H9 (cell line): ENCODE results near the gene SCN8A. TPM values are rescaled to one million over a fixed set of nuclear protein-coding genes. Genes with fewer than 3 reads are reported as not detected.

Experiments
- DNase-seq: peaks from one replicate; pipeline ENCODE4 v3.0.0-alpha.2; 2017
- H2AFZ ChIP-seq: one replicate; pipeline ENCODE4 v1.6.1; 2013; ENCODE audit warnings: mild to moderate bottlenecking, low read length, control low read depth, moderate library complexity
- H2AK5ac ChIP-seq: 2 replicates; pipeline ENCODE4 v1.6.1; 2013; ENCODE audit warnings: low read length, control low read depth, mixed read lengths; ENCODE audit not compliant: insufficient read length
- H2BK120ac ChIP-seq: one replicate; pipeline ENCODE4 v1.6.1; 2013; ENCODE audit warnings: low read depth, mild to moderate bottlenecking, low read length, control low read depth, inconsistent platforms; ENCODE audit not compliant: poor library complexity, severe bottlenecking
- H2BK12ac ChIP-seq: 2 replicates; pipeline ENCODE4 v1.6.1; 2013; ENCODE audit warnings: low read length, control low read depth, mixed read lengths, low read depth; ENCODE audit not compliant: insufficient read length
- H2BK15ac ChIP-seq: 2 replicates; pipeline ENCODE4 v1.6.1; 2013; ENCODE audit warnings: low read depth, low read length, control low read depth
- H2BK20ac ChIP-seq: one replicate; pipeline ENCODE4 v1.6.1; 2013; ENCODE audit warnings: low read depth, mild to moderate bottlenecking, low read length, control low read depth, inconsistent platforms; ENCODE audit not compliant: poor library complexity, severe bottlenecking
- H2BK5ac ChIP-seq: 2 replicates; pipeline ENCODE4 v1.6.1; 2013; ENCODE audit warnings: low read length, control low read depth, mixed read lengths; ENCODE audit not compliant: insufficient read length
- H3K14ac ChIP-seq: 2 replicates; pipeline ENCODE4 v1.6.1; 2013; ENCODE audit warnings: low read length, control low read depth; ENCODE audit not compliant: insufficient read depth
- H3K18ac ChIP-seq: 2 replicates; pipeline ENCODE4 v1.6.1; 2013; ENCODE audit warnings: low read depth, mild to moderate bottlenecking, mixed read lengths, low read length, control low read depth; ENCODE audit not compliant: insufficient read length
- H3K23ac ChIP-seq: 2 replicates; pipeline ENCODE4 v1.6.1; 2013; ENCODE audit warnings: low read length, control low read depth, mixed read lengths, low read depth; ENCODE audit not compliant: insufficient read length
- H3K23me2 ChIP-seq: 2 replicates; pipeline ENCODE4 v1.6.1; 2013; ENCODE audit warnings: low read depth, mild to moderate bottlenecking, mixed read lengths, low read length, control low read depth; ENCODE audit not compliant: insufficient read length, poor library complexity, severe bottlenecking
- H3K27ac ChIP-seq: 2 replicates; pipeline ENCODE4 v1.5.1; 2013; ENCODE audit warnings: low read length, control low read depth, mixed read lengths, low read depth; ENCODE audit not compliant: insufficient read length
- H3K27me3 ChIP-seq: 2 replicates; pipeline ENCODE4 v1.6.1; 2013; ENCODE audit warnings: low read length, control low read depth, inconsistent platforms; ENCODE audit not compliant: insufficient read depth
- H3K4ac ChIP-seq: 2 replicates; pipeline ENCODE4 v1.6.1; 2013; ENCODE audit warnings: low read depth, mild to moderate bottlenecking, control low read depth, inconsistent platforms, low read length, moderate library complexity
- H3K4me1 ChIP-seq: 2 replicates; pipeline ENCODE4 v1.6.1; 2013; ENCODE audit warnings: low read length, control low read depth, inconsistent platforms; ENCODE audit not compliant: insufficient read depth
- H3K4me2 ChIP-seq: 2 replicates; pipeline ENCODE4 v1.6.1; 2013; ENCODE audit warnings: low read length, control low read depth, mixed read lengths; ENCODE audit not compliant: insufficient read length, insufficient read depth
- H3K56ac ChIP-seq: 2 replicates; pipeline ENCODE4 v1.6.1; 2013; ENCODE audit warnings: low read depth, mild to moderate bottlenecking, mixed read lengths, low read length, control low read depth; ENCODE audit not compliant: insufficient read length
- H3K79me1 ChIP-seq: 2 replicates; pipeline ENCODE4 v1.6.1; 2013; ENCODE audit warnings: low read depth, mild to moderate bottlenecking, moderate library complexity, low read length, control low read depth, inconsistent platforms; ENCODE audit not compliant: insufficient read depth, poor library complexity, severe bottlenecking
- H3K79me2 ChIP-seq: 2 replicates; pipeline ENCODE4 v1.6.1; 2013; ENCODE audit warnings: low read length, control low read depth, inconsistent platforms; ENCODE audit not compliant: insufficient read depth
- H3K9ac ChIP-seq: 2 replicates; pipeline ENCODE4 v1.6.1; 2013; ENCODE audit warnings: low read length, control low read depth, mixed read lengths; ENCODE audit not compliant: insufficient read length; ENCODE audit errors: extremely low read depth
- H3K9me3 ChIP-seq: one replicate; pipeline ENCODE4 v1.6.1; 2013; ENCODE audit warnings: low read depth, low read length, inconsistent platforms; ENCODE audit not compliant: control insufficient read depth
- H3T11ph ChIP-seq: one replicate; pipeline ENCODE4 v1.6.1; 2013; ENCODE audit warnings: mild to moderate bottlenecking, low read length, control low read depth, inconsistent platforms
- H4K20me1 ChIP-seq: one replicate; pipeline ENCODE4 v1.6.1; 2013; ENCODE audit not compliant: control insufficient read depth, insufficient read length, insufficient read depth
- H4K5ac ChIP-seq: 2 replicates; pipeline ENCODE4 v1.6.1; 2013; ENCODE audit warnings: low read depth, mild to moderate bottlenecking, mixed read lengths, low read length, control low read depth; ENCODE audit not compliant: insufficient read length
- H4K8ac ChIP-seq: replicated peaks from 2 replicates; pipeline ENCODE4 v1.6.1; 2013; ENCODE audit warnings: low read length, control low read depth, mixed read lengths, low read depth; ENCODE audit not compliant: insufficient read length
- H4K91ac ChIP-seq: 2 replicates; pipeline ENCODE4 v1.6.1; 2013; ENCODE audit warnings: low read depth, mild to moderate bottlenecking, moderate library complexity, mixed read lengths, low read length, control low read depth; ENCODE audit not compliant: insufficient read length
- H3K27ac Mint-ChIP-seq, 3 experiments: 2 replicates in 2 of 3; 3 replicates in 1 of 3; pipeline ENCODE4 v1.8.0; 2020 to 2021; ENCODE audit warnings: mixed read lengths in 3 of 3, mild to moderate bottlenecking in 1 of 3, moderate library complexity in 1 of 3
- H3K27me3 Mint-ChIP-seq: 2 replicates; pipeline ENCODE4 v1.8.0; 2021; ENCODE audit warnings: low read depth, mild to moderate bottlenecking, moderate library complexity, mixed read lengths
- H3K36me3 Mint-ChIP-seq, 3 experiments: 2 replicates in 2 of 3; 3 replicates in 1 of 3; pipeline ENCODE4 v1.8.0; 2020 to 2021; ENCODE audit warnings: low read depth in 3 of 3, mixed read lengths in 3 of 3; ENCODE audit not compliant: insufficient read depth in 1 of 3
- H3K4me1 Mint-ChIP-seq, 2 experiments: 2 replicates each; pipeline ENCODE4 v1.8.0; 2020; ENCODE audit warnings: mixed read lengths in 2 of 2
- H3K4me3 Mint-ChIP-seq, 2 experiments: 2 replicates in 1 of 2; 3 replicates in 1 of 2; pipeline ENCODE4 v1.8.0; 2020 to 2021; ENCODE audit warnings: mild to moderate bottlenecking in 2 of 2, mixed read lengths in 2 of 2, moderate library complexity in 1 of 2
- H3K9me3 Mint-ChIP-seq, 2 experiments: 2 replicates in 1 of 2; 3 replicates in 1 of 2; pipeline ENCODE4 v1.8.0; 2020; ENCODE audit warnings: mild to moderate bottlenecking in 2 of 2, mixed read lengths in 2 of 2, moderate library complexity in 1 of 2
- CTCF ChIP-seq: fragments of 200-600 bp; sonication (generic); conservative IDR thresholded peaks from 3 replicates; pipeline ENCODE4 v1.8.0; 2021; ENCODE audit warnings: antibody characterized with exemption, mild to moderate bottlenecking
- WGBS: extraction: QIAGEN DNeasy Blood & Tissue Kit; methylation state at CpG from one replicate; pipeline ENCODE4 v1.1.7; 2013; ENCODE audit warnings: missing lambda C conversion rate, low lambda C conversion rate, mixed read lengths; ENCODE audit not compliant: insufficient read length; ENCODE audit errors: extremely low coverage; 5-methylcytosine and 5-hydroxymethylcytosine counted together
- total RNA-seq: library from RNA; stranded (reverse); gene quantifications from 2 replicates; pipeline ENCODE4 v1.2.1, GENCODE V29; 2021

Gene SCN8A
- total RNA-seq, 1 experiment from 2014 or later, result 15.2 TPM

GRCh38 chr12:51801027-51801426, 210.0 kb downstream of the SCN8A start:
- H3K79me2 ChIP-seq, result no peaks in the 10 kb centered on the region
- DNase-seq, result no peak
- H2AK5ac ChIP-seq, result no peak overlapping the region
- no peak for TF ChIP-seq CTCF
- no peak overlapping the region for H3K14ac ChIP-seq
- no peak overlapping the region for H3K27ac Mint-ChIP-seq
- H3K23me2 ChIP-seq, result no peaks in the 10 kb centered on the region
- H3K9ac ChIP-seq, result no peak overlapping the region
- H3K4ac ChIP-seq, result no peak overlapping the region
- H3K4me1 Mint-ChIP-seq, result peaks cover 18 to 19% of the 10 kb centered on the region in 2 experiments
- H2BK5ac ChIP-seq, result no peak overlapping the region
- H3K27ac ChIP-seq, result no peak overlapping the region
- H3K56ac ChIP-seq, result no peak overlapping the region
- peaks cover 12 to 29% (median 17%) of the 10 kb centered on the region in 3 experiments; a peak in 6 of 7 replicates for H3K36me3 Mint-ChIP-seq
- H3K4me1 ChIP-seq, result no peaks in the 10 kb centered on the region
- H3K27me3 Mint-ChIP-seq, result no peaks in the 10 kb centered on the region
- H4K91ac ChIP-seq, result no peak overlapping the region
- H2AFZ ChIP-seq, result no peak overlapping the region
- no peaks in the 10 kb centered on the region for H3K9me3 Mint-ChIP-seq
- H4K20me1 ChIP-seq, result no peaks in the 10 kb centered on the region
- no peak overlapping the region for H2BK20ac ChIP-seq
- H3K79me1 ChIP-seq, result no peaks in the 10 kb centered on the region
- no peak overlapping the region for H3T11ph ChIP-seq
- no peak overlapping the region for H3K4me2 ChIP-seq
- H2BK120ac ChIP-seq, result no peak overlapping the region
- no peak overlapping the region for H3K4me3 Mint-ChIP-seq
- H4K8ac ChIP-seq, result no peak overlapping the region
- H2BK15ac ChIP-seq, result no peak overlapping the region
- H4K5ac ChIP-seq, result no peak overlapping the region
- no peaks in the 10 kb centered on the region for H3K9me3 ChIP-seq
- no CpG with 5 or more reads among the region's 1 CpG for WGBS
- H3K27me3 ChIP-seq, result no peaks in the 10 kb centered on the region
- no peak overlapping the region for H3K18ac ChIP-seq
- no peak overlapping the region for H3K23ac ChIP-seq
- H2BK12ac ChIP-seq, result no peak overlapping the region
